GM10248 (cell line): ENCODE data around the gene PSMB5.

Experiments
- CTCF ChIA-PET: fragments of 300-600 bp; sonication (Branson Sonifier 250); formaldehyde crosslinking; extraction: SDS; loops from one replicate; lab custom pipeline; 2021; ENCODE audit warnings: antibody characterized with exemption; lab: Yijun Ruan, JAX
- POLR2A ChIA-PET: fragments of 350-650 bp; sonication (Branson Sonifier 250); formaldehyde crosslinking; extraction: SDS; loops from one replicate; lab custom pipeline; 2020; ENCODE audit warnings: antibody characterized with exemption; lab: Yijun Ruan, JAX
- DNase-seq: peaks from one replicate; pipeline ENCODE4 v3.0.0; 2012; ENCODE audit errors: extremely low spot score
- TF ChIP-seq, protein P1 (sequence below): IDR thresholded peaks from 2 replicates; pipeline ENCODE4 v1.5.1; 2012; ENCODE audit warnings: mild to moderate bottlenecking, low read depth; ENCODE audit errors: extremely low read depth, missing control alignments, control extremely low read depth

PSMB5 gene

DNA sequence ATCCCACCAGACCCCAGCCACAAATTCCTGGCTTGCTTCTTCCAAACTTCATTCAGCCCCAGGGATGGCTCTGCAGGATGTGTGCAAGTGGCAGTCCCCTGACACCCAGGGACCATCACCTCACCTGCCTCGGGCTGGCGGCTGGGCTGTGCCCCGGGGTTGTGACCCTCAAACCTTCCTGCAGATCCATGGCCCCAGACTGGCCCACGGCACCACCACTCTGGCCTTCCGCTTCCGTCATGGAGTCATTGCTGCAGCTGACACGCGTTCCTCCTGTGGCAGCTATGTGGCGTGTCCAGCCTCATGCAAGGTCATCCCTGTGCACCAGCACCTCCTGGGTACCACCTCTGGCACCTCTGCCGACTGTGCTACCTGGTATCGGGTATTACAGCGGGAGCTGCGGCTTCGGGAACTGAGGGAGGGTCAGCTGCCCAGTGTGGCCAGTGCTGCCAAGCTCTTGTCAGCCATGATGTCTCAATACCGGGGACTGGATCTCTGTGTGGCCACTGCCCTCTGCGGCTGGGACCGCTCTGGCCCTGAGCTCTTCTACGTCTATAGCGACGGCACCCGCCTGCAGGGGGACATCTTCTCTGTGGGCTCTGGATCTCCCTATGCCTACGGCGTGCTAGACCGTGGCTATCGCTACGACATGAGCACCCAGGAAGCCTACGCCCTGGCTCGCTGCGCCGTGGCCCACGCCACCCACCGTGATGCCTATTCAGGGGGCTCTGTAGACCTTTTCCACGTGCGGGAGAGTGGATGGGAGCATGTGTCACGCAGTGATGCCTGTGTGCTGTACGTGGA is 7.7 kb upstream of the PSMB5 start, which contains the start of gene PSMB11:
TSS of gene PSMB11 (plus strand) at position 51 of the 804 bp plus-strand sequence. CDS start at position 65, 14 bp downstream.
- no peak for DNase-seq
- POLR2A ChIA-PET: no interaction called here
- CTCF ChIA-PET: interaction anchor here (1.0 to 11.4 kb wide), 6 partner anchors 14 to 55 kb away, joined by 3 to 106 read pairs (median 12); partner anchors contain the start of gene CDH24
- TF ChIP-seq, protein P1, sequence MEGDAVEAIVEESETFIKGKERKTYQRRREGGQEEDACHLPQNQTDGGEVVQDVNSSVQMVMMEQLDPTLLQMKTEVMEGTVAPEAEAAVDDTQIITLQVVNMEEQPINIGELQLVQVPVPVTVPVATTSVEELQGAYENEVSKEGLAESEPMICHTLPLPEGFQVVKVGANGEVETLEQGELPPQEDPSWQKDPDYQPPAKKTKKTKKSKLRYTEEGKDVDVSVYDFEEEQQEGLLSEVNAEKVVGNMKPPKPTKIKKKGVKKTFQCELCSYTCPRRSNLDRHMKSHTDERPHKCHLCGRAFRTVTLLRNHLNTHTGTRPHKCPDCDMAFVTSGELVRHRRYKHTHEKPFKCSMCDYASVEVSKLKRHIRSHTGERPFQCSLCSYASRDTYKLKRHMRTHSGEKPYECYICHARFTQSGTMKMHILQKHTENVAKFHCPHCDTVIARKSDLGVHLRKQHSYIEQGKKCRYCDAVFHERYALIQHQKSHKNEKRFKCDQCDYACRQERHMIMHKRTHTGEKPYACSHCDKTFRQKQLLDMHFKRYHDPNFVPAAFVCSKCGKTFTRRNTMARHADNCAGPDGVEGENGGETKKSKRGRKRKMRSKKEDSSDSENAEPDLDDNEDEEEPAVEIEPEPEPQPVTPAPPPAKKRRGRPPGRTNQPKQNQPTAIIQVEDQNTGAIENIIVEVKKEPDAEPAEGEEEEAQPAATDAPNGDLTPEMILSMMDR: no peak

DNA sequence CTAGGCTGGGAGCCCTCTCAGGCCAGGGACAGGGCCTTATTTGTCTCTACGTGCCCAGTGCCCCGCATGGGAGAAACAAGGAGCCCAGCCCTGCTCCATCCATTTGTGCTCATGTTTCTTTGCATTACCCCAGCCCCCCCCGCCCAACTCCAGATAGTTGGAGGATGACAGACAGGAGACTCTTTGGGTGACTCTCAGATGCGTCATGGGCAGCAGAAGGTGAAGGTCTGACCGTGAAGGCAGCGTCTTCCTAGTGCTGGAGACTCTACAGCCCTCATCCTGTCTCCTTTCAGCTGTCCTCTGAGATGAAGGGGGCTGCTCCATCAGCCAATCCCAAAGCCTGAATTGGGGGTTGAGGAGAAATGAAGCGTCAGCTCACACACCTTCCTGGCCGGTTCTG is 7.0 kb upstream of the PSMB5 start:
- DNase-seq: no peak
- ChIA-PET CTCF (interaction anchor here (3.8 to 11.4 kb wide), 3 partner anchors 15 to 55 kb away, joined by 18 to 106 read pairs (median 22); partner anchors contain the start of gene CDH24), POLR2A (no interaction called here)
- TF ChIP-seq, protein P1: no peak

DNA sequence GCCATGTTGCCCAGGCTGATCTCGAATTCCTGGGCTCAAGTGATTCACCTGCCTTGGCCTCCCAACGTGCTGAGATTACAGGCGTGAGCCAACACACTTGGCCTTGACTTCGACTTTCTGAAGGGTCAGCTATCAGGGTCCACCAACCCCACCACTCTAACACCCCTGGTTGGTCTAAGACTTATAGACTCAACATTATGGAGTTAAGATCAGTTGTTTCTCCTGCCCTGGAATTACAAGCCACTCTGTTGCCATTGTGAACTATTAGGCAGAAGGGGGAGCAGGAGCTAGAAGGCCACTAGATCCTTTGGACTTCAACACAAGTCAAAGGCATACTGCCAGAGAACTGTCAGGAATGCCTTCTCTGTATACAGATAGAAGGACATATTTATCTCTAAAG is 5.4 kb upstream of the PSMB5 start:
- ChIA-PET CTCF (interaction anchor here (1.0 to 11.4 kb wide), 8 partner anchors 8 to 58 kb away, joined by 3 to 106 read pairs (median 6); partner anchors contain the start of genes AJUBA and CDH24), POLR2A (no interaction called here)
- DNase-seq: no peak
- TF ChIP-seq, protein P1: no peak

DNA sequence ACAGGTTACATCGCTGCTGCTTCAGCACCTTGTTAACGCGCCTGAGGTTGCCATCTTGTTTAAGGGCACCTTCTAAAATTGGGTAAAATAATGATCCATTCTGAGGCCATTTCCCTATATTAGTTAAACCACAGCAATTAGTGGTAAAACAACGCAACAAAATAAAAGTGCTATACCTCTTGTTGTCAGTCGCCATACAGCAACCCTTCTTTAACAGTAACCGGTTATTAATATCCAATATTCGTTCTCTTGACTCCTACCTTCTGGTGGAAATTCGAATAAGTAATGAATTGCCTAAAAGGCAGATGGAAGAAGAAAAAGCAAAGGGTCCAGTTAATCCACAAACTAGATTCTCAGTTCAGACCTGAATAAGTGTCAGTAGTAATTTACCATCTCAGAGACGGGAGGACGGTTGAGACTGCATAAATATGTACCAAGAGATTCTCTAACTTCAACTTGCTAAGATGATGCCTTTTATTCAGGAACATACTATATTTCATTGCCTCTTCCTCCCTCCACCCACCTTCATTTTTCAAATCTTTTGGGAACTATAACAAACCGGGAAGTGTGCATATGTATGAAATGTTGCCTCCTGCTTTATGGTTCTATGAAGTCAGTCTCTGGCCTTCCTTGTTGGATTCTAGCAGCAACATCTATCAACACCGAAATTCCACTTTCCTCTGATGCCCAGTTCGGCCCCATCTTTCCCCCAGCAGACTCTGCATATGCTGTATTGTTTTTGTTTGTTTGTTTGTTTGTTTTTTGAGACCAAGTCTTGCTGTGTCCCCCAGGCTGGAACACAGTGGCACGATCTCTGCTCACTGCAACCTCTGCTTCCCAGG is 824 bp upstream of the PSMB5 start:
- DNase-seq: no peak
- POLR2A ChIA-PET: no interaction called here
- TF ChIP-seq, protein P1: no peak
- CTCF ChIA-PET: interaction anchor here (1.0 to 2.9 kb wide), 2 partner anchors 49 to 106 kb away, joined by 3 to 14 read pairs; partner anchors contain the start of gene PRMT5

DNA sequence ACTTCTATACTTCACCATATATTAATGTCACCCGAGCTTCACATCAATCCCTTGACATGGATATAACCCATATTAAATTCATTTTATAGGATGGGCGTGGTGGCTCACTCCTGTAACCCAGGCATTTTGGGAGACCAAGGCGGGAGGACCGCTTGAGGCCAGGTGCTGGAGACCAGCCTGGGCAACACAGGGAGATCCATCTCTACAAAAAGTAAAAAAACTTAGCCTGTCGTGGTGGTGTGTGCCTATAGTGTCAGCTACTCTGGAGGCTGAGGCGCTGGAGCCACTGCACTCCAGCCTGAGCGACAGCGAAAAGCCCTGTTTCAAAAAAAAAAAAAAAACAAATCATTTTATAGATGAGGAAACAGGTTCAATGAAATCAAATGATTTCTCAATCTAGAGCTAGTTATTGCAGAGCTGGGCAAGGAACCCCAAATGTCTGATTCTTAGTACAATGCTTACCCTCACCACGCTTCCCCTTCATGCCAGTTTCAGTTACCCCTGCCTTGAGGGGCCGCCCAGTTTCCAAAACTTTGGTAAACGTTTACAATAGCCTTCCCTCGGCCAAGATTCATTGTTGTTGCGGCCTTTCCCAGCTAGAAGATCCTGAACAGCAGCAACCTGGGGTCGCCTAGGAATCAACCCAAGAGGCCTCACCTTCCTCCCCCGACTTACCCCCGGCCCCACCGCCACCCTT is 751 bp downstream of the PSMB5 start:
- ChIA-PET POLR2A (interaction anchor here (0.6 to 2.5 kb wide), 4 partner anchors 11 to 445 kb away, joined by 3 to 11 read pairs (median 4); partner anchors contain the start of genes ACIN1, C14orf119 and DAD1), CTCF (interaction anchor here (0.9 to 2.9 kb wide), 13 partner anchors 10 to 464 kb away, joined by 3 to 14 read pairs (median 4); partner anchors contain the start of genes CDH24 and PRMT5)
- TF ChIP-seq, protein P1: no peak
- DNase-seq: no peak
